ENCODE results near the gene EML3.

The EML3 gene

DNA sequence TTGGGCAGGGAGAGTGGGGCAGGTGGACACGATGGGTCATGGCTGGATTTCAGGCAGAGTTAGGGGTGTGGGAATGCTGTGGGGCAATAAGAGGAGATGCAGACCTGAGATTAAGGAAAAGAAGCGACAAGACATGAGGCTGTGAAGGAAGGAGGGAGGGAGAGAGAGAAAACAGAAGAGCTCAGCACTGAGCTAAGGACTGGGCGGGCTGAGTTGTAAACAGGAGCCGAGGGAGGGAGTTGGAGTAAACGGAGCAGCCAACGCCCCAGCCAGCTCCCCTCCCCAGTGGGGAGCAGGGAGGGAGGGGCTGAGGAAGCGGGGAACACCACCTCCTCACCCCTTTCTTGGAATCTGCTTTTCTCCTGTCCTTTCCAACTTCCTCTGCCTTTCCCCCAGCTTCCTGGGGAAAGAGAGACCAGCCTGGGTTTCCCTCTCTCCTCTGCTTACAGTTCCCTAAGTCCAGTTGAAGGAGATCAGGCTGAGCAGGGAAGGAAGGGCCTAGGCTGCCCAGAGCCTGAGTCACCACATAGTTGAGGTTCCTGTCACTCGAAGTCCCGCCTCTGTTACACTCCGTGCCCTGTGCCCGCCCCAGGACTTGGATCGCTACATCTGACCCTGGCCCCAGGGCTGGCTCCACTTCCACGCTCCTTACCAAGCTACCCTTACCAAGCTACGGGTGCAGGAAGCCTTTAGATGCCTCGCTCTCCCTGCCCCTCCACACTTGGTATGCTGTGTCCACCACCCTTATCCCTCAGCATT lies 59.3 kb downstream of the EML3 start:
- peak; percentile 96 for DNase-seq (ENCODE audit: low read depth)

DNA sequence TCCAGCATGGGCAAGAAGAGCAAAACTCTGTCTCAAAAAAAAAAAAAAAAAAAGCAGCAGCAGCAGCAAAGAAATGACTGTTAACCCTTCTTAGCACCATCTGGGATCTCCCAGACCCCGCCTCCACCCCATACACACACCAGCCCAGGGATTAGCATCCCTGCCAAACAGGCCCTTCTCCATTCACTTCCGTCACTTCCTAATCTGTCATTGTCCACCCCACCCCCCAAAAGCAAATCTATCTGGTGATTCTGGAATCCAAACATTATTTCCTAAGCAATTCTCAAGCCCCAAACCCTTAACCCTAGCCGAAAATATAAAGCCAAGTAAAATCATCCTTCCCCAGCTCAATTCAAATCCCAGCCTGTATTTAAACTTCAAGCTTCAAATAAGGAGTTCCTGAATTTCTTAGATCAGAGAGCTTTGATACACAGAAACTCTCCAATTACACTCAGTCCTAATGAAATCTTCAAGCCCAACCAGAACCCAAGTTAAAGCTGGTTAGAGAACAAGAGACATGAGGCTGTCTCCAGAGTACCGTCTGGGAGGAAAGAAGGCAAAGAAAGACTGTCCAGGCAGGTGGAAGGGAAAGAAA lies 60.0 kb downstream of the EML3 start:
- no peak for DNase-seq (ENCODE audit: low read depth)

All from iris pigment epithelial cell (primary cell).